Fibroblast of lung (primary cell): Measurements from ENCODE around the gene KLF3.

Source experiments
- CTCF ChIP-seq, 2 donors: IDR thresholded peaks in 1 of 2; conservative IDR thresholded peaks in 1 of 2; 1 replicate in 1 of 2; 2 replicates in 1 of 2; pipeline ENCODE4 v1.5.1; 2011 to 2012; ENCODE audit warnings: low read length in 2 of 2, control low read depth in 1 of 2, inconsistent platforms in 1 of 2, low read depth in 1 of 2, mild to moderate bottlenecking in 1 of 2
- EZH2 ChIP-seq: IDR thresholded peaks from 2 replicates; pipeline ENCODE4 v1.5.1; 2012; ENCODE audit warnings: low read length, control low read depth, mild to moderate bottlenecking; ENCODE audit errors: missing control alignments

- TF ChIP-seq CTCF (conservative IDR thresholded peaks at IDR 0.05 in 1 of 2, IDR thresholded peaks at IDR 0.05 in 1 of 2; ENCODE audit: low read depth in 1 of 2, low read length in 2 of 2), result no peak
- TF ChIP-seq EZH2, result no peak
Measured at GRCh38 chr4:38624311-38624710, 39.7 kb upstream of the KLF3 start.
